ENCODE data around the gene AKAP13.

GRCh38 chr15:85782064-85782463 lies 401.7 kb downstream of the AKAP13 start:
- TF ChIP-seq CTCF (IDR thresholded peaks at IDR 0.05) = no peak
- no peak for TF ChIP-seq ZFX (IDR thresholded peaks at IDR 0.05; ENCODE audit: borderline replicate concordance)

Data from 22Rv1 (cell line).